PC-9 (cell line): ENCODE data around the gene ERC2. TPM values are rescaled to one million over a fixed set of nuclear protein-coding genes. Genes with fewer than 3 reads are reported as not detected.

Source experiments
- BruUV-seq: library from RNA; stranded (reverse); fragments of 400-500 nt; replicated peaks from 2 replicates; lab custom pipeline; 2021; lab: Mats Ljungman, UMichigan
- CTCF ChIA-PET: fragments of 300-600 bp; sonication (Branson Sonifier 250); formaldehyde crosslinking; loops from one replicate; lab custom pipeline; 2022; ENCODE audit warnings: antibody characterized with exemption; lab: Charles Lee
- POLR2A ChIA-PET: fragments of 300-600 bp; sonication (Branson Sonifier 250); formaldehyde crosslinking; loops from one replicate; lab custom pipeline; 2022; ENCODE audit warnings: antibody characterized with exemption; ENCODE audit not compliant: unreplicated experiment; lab: Charles Lee
- DNase-seq, 2 experiments: peaks; one replicate each; pipeline versions ENCODE4 v3.0.0 to v3.0.0-alpha.2; 2015 to 2022; ENCODE audit warnings: mixed read lengths in 1 of 2
- H2AFZ ChIP-seq: fragments of 200-600 bp; sonication (generic); 2 replicates; pipeline ENCODE4 v1.8.1; 2017; ENCODE audit warnings: antibody characterized with exemption
- H3F3A ChIP-seq: fragments of 200-600 bp; sonication (generic); 2 replicates; pipeline ENCODE4 v1.8.1; 2017; ENCODE audit warnings: antibody characterized with exemption, mild to moderate bottlenecking, low read depth; ENCODE audit not compliant: insufficient read depth
- H3K27ac ChIP-seq: fragments of 200-600 bp; sonication (generic); 2 replicates; pipeline ENCODE4 v1.6.1; 2016; ENCODE audit warnings: mixed run types
- H3K27me3 ChIP-seq: fragments of 200-600 bp; sonication (generic); 2 replicates; pipeline ENCODE4 v1.6.1; 2016; ENCODE audit warnings: low read depth, mixed run types; ENCODE audit not compliant: insufficient read depth
- H3K36me3 ChIP-seq: fragments of 200-600 bp; sonication (generic); 2 replicates; pipeline ENCODE4 v1.6.1; 2016; ENCODE audit warnings: low read depth, mixed run types
- H3K4me1 ChIP-seq: fragments of 200-600 bp; sonication (generic); replicated peaks from 2 replicates; pipeline ENCODE4 v1.6.1; 2016; ENCODE audit warnings: mixed run types; ENCODE audit not compliant: insufficient read depth
- H3K4me2 ChIP-seq: fragments of 200-600 bp; sonication (generic); 2 replicates; pipeline ENCODE4 v1.6.1; 2017; ENCODE audit warnings: mixed run types
- H3K4me3 ChIP-seq: fragments of 200-600 bp; sonication (generic); 2 replicates; pipeline ENCODE4 v1.6.1; 2016; ENCODE audit warnings: mixed run types
- H3K79me2 ChIP-seq: fragments of 200-600 bp; sonication (generic); 2 replicates; pipeline ENCODE4 v1.6.1; 2017; ENCODE audit warnings: low read depth, mixed run types
- H3K9me2 ChIP-seq: fragments of 200-600 bp; sonication (generic); 2 replicates; pipeline ENCODE4 v1.8.1; 2017; ENCODE audit warnings: mild to moderate bottlenecking; ENCODE audit not compliant: insufficient read depth
- H3K9me3 ChIP-seq: fragments of 200-600 bp; sonication (generic); 2 replicates; pipeline ENCODE4 v1.8.1; 2016; ENCODE audit warnings: low read depth; ENCODE audit not compliant: insufficient read depth
- H4K20me1 ChIP-seq: fragments of 200-600 bp; sonication (generic); 2 replicates; pipeline ENCODE4 v1.8.1; 2017; ENCODE audit not compliant: insufficient read depth
- EZH2 ChIP-seq: fragments of 200-600 bp; sonication (generic); IDR thresholded peaks from 2 replicates; pipeline ENCODE4 v1.8.0; 2017; ENCODE audit warnings: antibody characterized with exemption, low read depth
- intact Hi-C: fragments of 100-400 bp; cut with micrococcal nuclease; formaldehyde crosslinking; loops from one replicate; pipeline ENCODE4 v1.10.0; 2022; ENCODE audit not compliant: unreplicated experiment
- total RNA-seq: library from RNA; stranded (reverse); gene quantifications from 2 replicates; pipeline ENCODE4 v1.2.3, GENCODE V29; 2021
- TF ChIP-seq, protein P1 (sequence below): fragments of 200-600 bp; sonication (generic); conservative IDR thresholded peaks from 2 replicates; pipeline ENCODE4 v1.6.1; 2017; ENCODE audit warnings: mixed run types, antibody characterized with exemption, mild to moderate bottlenecking, moderate library complexity

The ERC2 gene
- total RNA-seq, 1 experiment from 2014 or later: 1.4 TPM

GRCh38 chr3:55969634-55970033 lies 498.6 kb downstream of the ERC2 start:
- Histone ChIP-seq H3K27me3 (no peaks in the 10 kb centered on the region; the same call in 1 of the 2 replicates), H4K20me1 (no peaks in the 10 kb centered on the region), H3K9me2 (no peaks in the 10 kb centered on the region), H3F3A (no peaks in the 10 kb centered on the region), H3K4me2 (no peak overlapping the region), H3K4me1 (0 out of 2 replicates have a peak, but pooled peaks cover 6% of the 10 kb centered on the region), H3K79me2 (no peaks in the 10 kb centered on the region), H2AFZ (no peak overlapping the region), H3K36me3 (no peaks in the 10 kb centered on the region), H3K27ac (no peak overlapping the region), H3K9me3 (no peaks in the 10 kb centered on the region), H3K4me3 (no peak overlapping the region)
- no peak for DNase-seq
- no peak for TF ChIP-seq EZH2
- TF ChIP-seq, protein P1, sequence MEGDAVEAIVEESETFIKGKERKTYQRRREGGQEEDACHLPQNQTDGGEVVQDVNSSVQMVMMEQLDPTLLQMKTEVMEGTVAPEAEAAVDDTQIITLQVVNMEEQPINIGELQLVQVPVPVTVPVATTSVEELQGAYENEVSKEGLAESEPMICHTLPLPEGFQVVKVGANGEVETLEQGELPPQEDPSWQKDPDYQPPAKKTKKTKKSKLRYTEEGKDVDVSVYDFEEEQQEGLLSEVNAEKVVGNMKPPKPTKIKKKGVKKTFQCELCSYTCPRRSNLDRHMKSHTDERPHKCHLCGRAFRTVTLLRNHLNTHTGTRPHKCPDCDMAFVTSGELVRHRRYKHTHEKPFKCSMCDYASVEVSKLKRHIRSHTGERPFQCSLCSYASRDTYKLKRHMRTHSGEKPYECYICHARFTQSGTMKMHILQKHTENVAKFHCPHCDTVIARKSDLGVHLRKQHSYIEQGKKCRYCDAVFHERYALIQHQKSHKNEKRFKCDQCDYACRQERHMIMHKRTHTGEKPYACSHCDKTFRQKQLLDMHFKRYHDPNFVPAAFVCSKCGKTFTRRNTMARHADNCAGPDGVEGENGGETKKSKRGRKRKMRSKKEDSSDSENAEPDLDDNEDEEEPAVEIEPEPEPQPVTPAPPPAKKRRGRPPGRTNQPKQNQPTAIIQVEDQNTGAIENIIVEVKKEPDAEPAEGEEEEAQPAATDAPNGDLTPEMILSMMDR: no peak
- BruUV-seq: no TSS peak
- intact Hi-C loops: no loop called here
- ChIA-PET POLR2A (no interaction called here), CTCF (no interaction called here)

- H3K4me3 ChIP-seq: no peak overlapping the region
- POLR2A ChIA-PET: no interaction called here
- peak overlapping the region; percentile 55; the same call in 1 of the 2 replicates for H2AFZ ChIP-seq
- H3F3A ChIP-seq: no peaks in the 10 kb centered on the region
- H3K36me3 ChIP-seq: no peaks in the 10 kb centered on the region
- intact Hi-C loops: no loop called here
- no peaks in the 10 kb centered on the region for H3K9me2 ChIP-seq
- TF ChIP-seq EZH2: no peak
- TF ChIP-seq, protein P1: no peak
- H3K9me3 ChIP-seq: no peaks in the 10 kb centered on the region
- CTCF ChIA-PET: no interaction called here
- H3K4me1 ChIP-seq: 0 out of 2 replicates have a peak, but pooled peaks cover 6% of the 10 kb centered on the region
- H4K20me1 ChIP-seq: no peaks in the 10 kb centered on the region
- H3K79me2 ChIP-seq: no peaks in the 10 kb centered on the region
- H3K27ac ChIP-seq: no peak overlapping the region
- no TSS peak for BruUV-seq
- DNase-seq: peak in 1 of 2 experiments; percentile 86
- peak overlapping the region; percentile 15 for H3K4me2 ChIP-seq
- no peaks in the 10 kb centered on the region for H3K27me3 ChIP-seq
These were observed 499.9 kb downstream of the ERC2 start for GRCh38 chr3:55968331-55968730.

DNA sequence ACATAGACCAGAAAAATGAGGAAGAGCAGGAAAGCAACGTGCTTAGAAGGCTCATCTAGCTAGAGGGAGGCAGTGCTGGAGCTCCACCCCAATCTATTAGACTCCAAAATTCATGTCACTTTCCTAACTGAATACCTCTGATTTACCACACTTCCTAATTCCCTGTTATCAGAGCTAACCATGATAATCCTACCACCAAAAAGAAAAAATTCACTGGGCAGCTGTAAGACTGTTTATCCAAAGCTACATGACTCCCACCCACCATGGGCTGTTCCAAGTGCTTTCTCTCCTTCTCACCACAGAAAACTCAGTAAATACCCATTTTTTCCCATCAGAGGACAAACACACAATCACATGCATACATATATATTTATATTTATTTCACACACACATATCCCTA lies 501.7 kb downstream of the ERC2 start:
- no peaks in the 10 kb centered on the region for H3K9me2 ChIP-seq
- 0 out of 2 replicates have a peak, but pooled peaks cover 6% of the 10 kb centered on the region for H3K4me1 ChIP-seq
- intact Hi-C loops: no loop called here
- H3F3A ChIP-seq: no peaks in the 10 kb centered on the region
- no peak overlapping the region for H3K4me3 ChIP-seq
- no peak overlapping the region for H3K4me2 ChIP-seq
- no peak overlapping the region for H2AFZ ChIP-seq
- ChIA-PET CTCF (no interaction called here), POLR2A (no interaction called here)
- no peak for DNase-seq
- H3K9me3 ChIP-seq: no peaks in the 10 kb centered on the region
- TF ChIP-seq, protein P1: no peak
- no peaks in the 10 kb centered on the region for H3K27me3 ChIP-seq
- no peaks in the 10 kb centered on the region for H3K36me3 ChIP-seq
- no peaks in the 10 kb centered on the region for H3K79me2 ChIP-seq
- BruUV-seq: no TSS peak
- H3K27ac ChIP-seq: no peak overlapping the region
- H4K20me1 ChIP-seq: no peaks in the 10 kb centered on the region
